NCI-H1930 (cell line): ENCODE data around the gene ZNF333.
"Not testable (repeated sequence)": the region's sequence is repeated elsewhere in the genome, so short reads cannot be mapped to it uniquely, and the experiment has no call there.

Experiments
- DNase-seq, 2 experiments: peaks; one replicate each; lab custom pipeline; 2025; lab: John Stamatoyannopoulos, UW

The ZNF333 gene

GRCh38 chr19:14699641-14700040 is 9.8 kb downstream of the ZNF333 start:
- no peak for DNase-seq

- DNase-seq = no peak
Observed at GRCh38 chr19:14700711-14701375, 11.0 kb downstream of the ZNF333 start.

- DNase-seq = no peak
Observed at GRCh38 chr19:14703833-14704232, 14.0 kb downstream of the ZNF333 start.

GRCh38 chr19:14704450-14704849 is 14.6 kb downstream of the ZNF333 start:
- no peak for DNase-seq

- DNase-seq = no peak
Observed at GRCh38 chr19:14715841-14716240, 26.0 kb downstream of the ZNF333 start.

GRCh38 chr19:14718522-14719116 is 28.8 kb downstream of the ZNF333 start:
- DNase-seq = no peak

GRCh38 chr19:14719162-14719561 is 29.3 kb downstream of the ZNF333 start:
- no peak for DNase-seq

GRCh38 chr19:14722127-14722526 is 32.3 kb downstream of the ZNF333 start:
- DNase-seq = no peak

- no peak for DNase-seq
Observed at GRCh38 chr19:14728595-14728994, 38.7 kb downstream of the ZNF333 start.

GRCh38 chr19:14731200-14731599 is 41.4 kb downstream of the ZNF333 start:
- no peak for DNase-seq

GRCh38 chr19:14732510-14732909 is 42.7 kb downstream of the ZNF333 start:
- no peak for DNase-seq

GRCh38 chr19:14733574-14733973 is 43.7 kb downstream of the ZNF333 start:
- no peak for DNase-seq

- DNase-seq = no peak
Observed at GRCh38 chr19:14735915-14736314, 46.1 kb downstream of the ZNF333 start.

GRCh38 chr19:14746886-14747285 is 57.0 kb downstream of the ZNF333 start:
- no peak for DNase-seq

GRCh38 chr19:14748601-14749000 is 58.8 kb downstream of the ZNF333 start:
- DNase-seq = no peak

- DNase-seq = peak in 1 of 2 experiments; percentile 22
Observed at GRCh38 chr19:14758816-14759215, 69.0 kb downstream of the ZNF333 start.

- no peak for DNase-seq
Observed at GRCh38 chr19:14761607-14762006, 71.8 kb downstream of the ZNF333 start.

GRCh38 chr19:14762111-14762510 is 72.3 kb downstream of the ZNF333 start:
- DNase-seq = no peak

- no peak for DNase-seq
Observed at GRCh38 chr19:14763497-14764145, 73.8 kb downstream of the ZNF333 start.

- DNase-seq = no peak
Observed at GRCh38 chr19:14764401-14764800, 74.6 kb downstream of the ZNF333 start.

- not testable (repeated sequence) for DNase-seq
Observed at GRCh38 chr19:14765403-14765802, 75.6 kb downstream of the ZNF333 start.

GRCh38 chr19:14765841-14766240 is 76.0 kb downstream of the ZNF333 start:
- DNase-seq = not testable (repeated sequence)

GRCh38 chr19:14767466-14767971 is 77.7 kb downstream of the ZNF333 start:
- DNase-seq = no peak
